Measurements from ENCODE around the gene KRTAP5-1.

GRCh38 chr11:1572197-1573076, 12.6 kb downstream of the KRTAP5-1 start, which contains the start of gene DUSP8:
- TF ChIP-seq CTCF (IDR thresholded peaks at IDR 0.05 in 4 of 5, conservative IDR thresholded peaks at IDR 0.05 in 1 of 5), result no peak
- TF ChIP-seq POLR2A (IDR thresholded peaks at IDR 0.05), result peak; percentile 78 to 86
